Caco-2 (cell line): ENCODE data around the gene ATP8A2. TPM values are rescaled to one million over a fixed set of nuclear protein-coding genes. Genes with fewer than 3 reads are reported as not detected.

Experiments
- BruUV-seq: library from RNA; stranded (reverse); fragments of 400-500 nt; replicated peaks from 2 replicates; lab custom pipeline; 2021; lab: Mats Ljungman, UMichigan
- CTCF ChIA-PET: fragments of 300-600 bp; sonication (Branson Sonifier 250); formaldehyde crosslinking; loops from one replicate; lab custom pipeline; 2022; ENCODE audit warnings: antibody characterized with exemption; lab: Charles Lee
- POLR2A ChIA-PET: fragments of 300-600 bp; sonication (Branson Sonifier 250); formaldehyde crosslinking; loops from one replicate; lab custom pipeline; 2022; ENCODE audit warnings: antibody characterized with exemption; lab: Charles Lee
- DNase-seq, 2 experiments: peaks; one replicate each; pipeline versions ENCODE4 v3.0.0 to v3.0.0-alpha.2; 2020 to 2022
- H3K27me3 ChIP-seq: replicated peaks from 2 replicates; pipeline ENCODE4 v1.6.0; 2011; ENCODE audit warnings: low read length; ENCODE audit not compliant: control insufficient read depth, insufficient read depth
- H3K36me3 ChIP-seq: 2 replicates; pipeline ENCODE4 v1.5.1; 2011; ENCODE audit warnings: low read length; ENCODE audit not compliant: control insufficient read depth, insufficient read depth
- H3K4me1 ChIP-seq: fragments of 250-450 bp; sonication (Bioruptor Pico); 2 replicates; pipeline ENCODE4 v1.5.1; 2020; ENCODE audit warnings: mild to moderate bottlenecking
- H3K4me3 ChIP-seq: 2 replicates; pipeline ENCODE4 v1.5.1; 2011; ENCODE audit warnings: low read depth, mild to moderate bottlenecking, control low read depth, low read length
- H3K9me3 ChIP-seq: fragments of 250-450 bp; sonication (Bioruptor Pico); 2 replicates; pipeline ENCODE4 v1.5.1; 2020; ENCODE audit warnings: mild to moderate bottlenecking, moderate library complexity
- H3K27ac Mint-ChIP-seq: one replicate; pipeline ENCODE4 v1.8.0; 2022; ENCODE audit warnings: mixed read lengths; ENCODE audit not compliant: unreplicated experiment
- H3K27me3 Mint-ChIP-seq: one replicate; pipeline ENCODE4 v1.8.0; 2022; ENCODE audit warnings: mixed read lengths; ENCODE audit not compliant: insufficient read depth, unreplicated experiment
- H3K36me3 Mint-ChIP-seq: one replicate; pipeline ENCODE4 v1.8.0; 2022; ENCODE audit warnings: mild to moderate bottlenecking, mixed read lengths; ENCODE audit not compliant: insufficient read depth, unreplicated experiment
- H3K4me1 Mint-ChIP-seq: one replicate; pipeline ENCODE4 v1.8.0; 2022; ENCODE audit warnings: low read depth, mixed read lengths; ENCODE audit not compliant: unreplicated experiment
- H3K4me3 Mint-ChIP-seq: one replicate; pipeline ENCODE4 v1.8.0; 2022; ENCODE audit warnings: mild to moderate bottlenecking, moderate library complexity, mixed read lengths; ENCODE audit not compliant: unreplicated experiment
- H3K9me3 Mint-ChIP-seq: one replicate; pipeline ENCODE4 v1.8.0; 2022; ENCODE audit warnings: mixed read lengths; ENCODE audit not compliant: unreplicated experiment
- intact Hi-C: fragments of 100-400 bp; cut with micrococcal nuclease; formaldehyde crosslinking; loops from one replicate; pipeline ENCODE4 v1.10.0; 2022; ENCODE audit not compliant: unreplicated experiment
- total RNA-seq: library from RNA; stranded (reverse); gene quantifications from 2 replicates; pipeline ENCODE4 v1.2.3, GENCODE V29; 2022
- TF ChIP-seq, protein P1 (sequence below), 2 experiments: fragments of 200-600 bp in 1 of 2; IDR thresholded peaks; 1 replicate in 1 of 2; 2 replicates in 1 of 2; pipeline versions ENCODE4 v1.5.1 to v1.8.0; 2011 to 2022; ENCODE audit warnings: antibody characterized with exemption in 1 of 2, control low read depth in 1 of 2, inconsistent platforms in 1 of 2, low read depth in 1 of 2, low read length in 1 of 2, mild to moderate bottlenecking in 1 of 2, moderate library complexity in 1 of 2; ENCODE audit not compliant: insufficient read depth in 1 of 2, severe bottlenecking in 1 of 2, unreplicated experiment in 1 of 2

Gene ATP8A2
- total RNA-seq, 1 experiment from 2014 or later, result 0.05 TPM

DNA sequence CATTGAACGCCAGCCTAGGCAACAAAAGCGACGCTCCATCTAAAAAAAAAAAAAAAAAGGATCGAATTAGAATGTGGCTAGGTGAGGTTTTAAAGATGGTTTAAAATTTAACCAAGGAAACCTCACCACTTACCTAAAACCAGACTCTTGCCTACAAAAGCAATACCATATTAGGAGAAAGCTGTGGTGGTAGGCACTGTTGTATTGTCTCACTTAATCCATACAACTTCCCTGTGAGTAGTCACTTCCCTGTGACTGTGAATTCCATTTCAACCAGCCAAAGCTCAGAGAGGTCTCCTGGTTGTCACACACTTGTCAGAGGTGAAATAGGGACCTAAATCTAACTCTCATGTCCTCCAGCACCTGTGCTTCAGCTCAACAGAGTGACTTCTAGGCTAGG lies 664.6 kb downstream of the ATP8A2 start:
- no peaks in the 10 kb centered on the region for H3K27me3 ChIP-seq
- H3K4me3 ChIP-seq, result no peak overlapping the region
- TF ChIP-seq, protein P1, sequence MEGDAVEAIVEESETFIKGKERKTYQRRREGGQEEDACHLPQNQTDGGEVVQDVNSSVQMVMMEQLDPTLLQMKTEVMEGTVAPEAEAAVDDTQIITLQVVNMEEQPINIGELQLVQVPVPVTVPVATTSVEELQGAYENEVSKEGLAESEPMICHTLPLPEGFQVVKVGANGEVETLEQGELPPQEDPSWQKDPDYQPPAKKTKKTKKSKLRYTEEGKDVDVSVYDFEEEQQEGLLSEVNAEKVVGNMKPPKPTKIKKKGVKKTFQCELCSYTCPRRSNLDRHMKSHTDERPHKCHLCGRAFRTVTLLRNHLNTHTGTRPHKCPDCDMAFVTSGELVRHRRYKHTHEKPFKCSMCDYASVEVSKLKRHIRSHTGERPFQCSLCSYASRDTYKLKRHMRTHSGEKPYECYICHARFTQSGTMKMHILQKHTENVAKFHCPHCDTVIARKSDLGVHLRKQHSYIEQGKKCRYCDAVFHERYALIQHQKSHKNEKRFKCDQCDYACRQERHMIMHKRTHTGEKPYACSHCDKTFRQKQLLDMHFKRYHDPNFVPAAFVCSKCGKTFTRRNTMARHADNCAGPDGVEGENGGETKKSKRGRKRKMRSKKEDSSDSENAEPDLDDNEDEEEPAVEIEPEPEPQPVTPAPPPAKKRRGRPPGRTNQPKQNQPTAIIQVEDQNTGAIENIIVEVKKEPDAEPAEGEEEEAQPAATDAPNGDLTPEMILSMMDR (IDR thresholded peaks at IDR 0.05; ENCODE audit: insufficient read depth in 1 of 2, low read depth in 1 of 2, low read length in 1 of 2, severe bottlenecking in 1 of 2, unreplicated experiment in 1 of 2), result no peak
- H3K36me3 ChIP-seq, result no peaks in the 10 kb centered on the region
- Mint-ChIP-seq H3K4me3 (no peak overlapping the region), H3K9me3 (no peaks in the 10 kb centered on the region), H3K27me3 (no peaks in the 10 kb centered on the region), H3K27ac (no peak overlapping the region), H3K4me1 (no peaks in the 10 kb centered on the region), H3K36me3 (no peaks in the 10 kb centered on the region)
- ChIA-PET POLR2A (no interaction called here), CTCF (no interaction called here)
- H3K9me3 ChIP-seq, result no peaks in the 10 kb centered on the region
- H3K4me1 ChIP-seq, result peaks cover 6% of the 10 kb centered on the region; the same call in 1 of the 2 replicates
- DNase-seq, result no peak
- intact Hi-C loops, result no loop called here
- no TSS peak for BruUV-seq

DNA sequence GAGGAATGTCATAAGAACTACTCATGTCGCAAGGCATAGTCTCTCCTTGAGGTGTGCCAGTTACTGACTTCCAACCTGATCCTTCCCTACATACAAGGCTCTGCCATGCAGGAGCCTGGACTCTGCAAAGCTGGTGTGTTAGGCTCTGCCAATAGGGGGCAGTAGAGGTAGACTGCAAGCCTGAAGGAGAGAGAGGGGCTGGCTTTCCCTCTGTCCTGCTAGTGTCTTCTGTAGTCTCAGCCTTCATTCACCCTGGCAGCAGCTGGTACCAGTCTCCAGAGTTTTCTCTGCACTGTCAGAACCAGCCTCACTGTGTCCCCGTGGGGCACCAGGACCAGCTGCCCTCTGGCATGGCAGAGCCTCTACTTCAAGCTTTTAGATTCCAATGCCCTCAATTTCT lies 665.5 kb downstream of the ATP8A2 start:
- Mint-ChIP-seq H3K9me3 (no peaks in the 10 kb centered on the region), H3K4me1 (no peaks in the 10 kb centered on the region), H3K27ac (no peak overlapping the region), H3K4me3 (no peak overlapping the region), H3K27me3 (no peaks in the 10 kb centered on the region), H3K36me3 (no peaks in the 10 kb centered on the region)
- Histone ChIP-seq H3K9me3 (no peaks in the 10 kb centered on the region), H3K4me3 (no peak overlapping the region), H3K27me3 (no peaks in the 10 kb centered on the region), H3K36me3 (no peaks in the 10 kb centered on the region), H3K4me1 (peaks cover 6% of the 10 kb centered on the region; the same call in 1 of the 2 replicates)
- ChIA-PET POLR2A (no interaction called here), CTCF (no interaction called here)
- peak in 1 of 2 experiments; percentile 43 for DNase-seq
- intact Hi-C loops, result no loop called here
- TF ChIP-seq, protein P1 (IDR thresholded peaks at IDR 0.05; ENCODE audit: insufficient read depth in 1 of 2, low read depth in 1 of 2, low read length in 1 of 2, severe bottlenecking in 1 of 2, unreplicated experiment in 1 of 2), result peak; percentile 52 to 61
- no TSS peak for BruUV-seq

DNA sequence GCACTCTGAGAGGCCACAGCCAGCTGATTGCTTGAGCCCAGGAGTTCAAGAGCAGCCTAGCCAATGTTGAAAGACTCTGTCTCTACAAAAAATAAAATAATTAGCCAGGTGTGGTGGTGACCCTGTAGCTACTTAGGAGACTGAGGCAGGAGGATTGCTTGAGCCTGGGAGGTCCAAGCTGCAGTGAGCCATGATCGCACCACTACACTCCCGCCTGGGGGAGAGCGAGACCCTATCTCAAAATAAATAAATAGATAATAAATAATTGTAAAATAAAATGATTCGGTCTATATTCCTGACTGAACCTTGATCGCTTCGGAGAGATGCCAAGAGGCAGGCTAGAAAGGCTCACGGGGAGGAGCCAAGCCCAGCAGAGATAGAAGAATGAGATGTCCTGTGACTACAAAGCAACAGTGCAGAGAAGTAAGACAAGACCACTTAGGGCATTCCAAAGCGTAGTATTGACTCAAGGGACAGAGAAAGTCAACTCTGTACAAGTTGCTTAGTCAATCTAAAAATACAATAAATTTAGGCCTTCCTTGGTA lies 667.2 kb downstream of the ATP8A2 start:
- no peaks in the 10 kb centered on the region for H3K36me3 ChIP-seq
- intact Hi-C loops, result no loop called here
- no peaks in the 10 kb centered on the region for H3K4me1 Mint-ChIP-seq
- POLR2A ChIA-PET, result no interaction called here
- H3K27ac Mint-ChIP-seq, result no peak overlapping the region
- TF ChIP-seq, protein P1 (IDR thresholded peaks at IDR 0.05; ENCODE audit: insufficient read depth in 1 of 2, low read depth in 1 of 2, low read length in 1 of 2, severe bottlenecking in 1 of 2, unreplicated experiment in 1 of 2), result no peak
- H3K36me3 Mint-ChIP-seq, result no peaks in the 10 kb centered on the region
- no peaks in the 10 kb centered on the region for H3K9me3 ChIP-seq
- H3K9me3 Mint-ChIP-seq, result no peaks in the 10 kb centered on the region
- DNase-seq, result no peak
- no peak overlapping the region for H3K4me3 ChIP-seq
- H3K4me1 ChIP-seq, result peaks cover 6% of the 10 kb centered on the region; the same call in 1 of the 2 replicates
- H3K4me3 Mint-ChIP-seq, result no peak overlapping the region
- H3K27me3 Mint-ChIP-seq, result no peaks in the 10 kb centered on the region
- no TSS peak for BruUV-seq
- CTCF ChIA-PET, result no interaction called here
- no peaks in the 10 kb centered on the region for H3K27me3 ChIP-seq
